Lung (tissue), 12 donors: Measurements from ENCODE around the gene MRPS6. TPM values are rescaled to one million over a fixed set of nuclear protein-coding genes. Genes with fewer than 3 reads are reported as not detected.

ENCODE experiments used
- ATAC-seq: fragments of 200-7000 bp; cut with Tn5 transposase; one replicate; pipeline ENCODE4 v1.9.1; 2020; ENCODE audit warnings: moderate number of reproducible peaks; ENCODE audit not compliant: insufficient read depth, low FRiP score
- DNase-seq, 3 donors: peaks; one replicate each; pipeline ENCODE4 v3.0.0-alpha.2; 2013 to 2017
- H3K27ac ChIP-seq, 2 donors: one replicate each; pipeline ENCODE4 v1.5.1; 2013; ENCODE audit warnings: mild to moderate bottlenecking in 2 of 2, moderate library complexity in 2 of 2, control low read depth in 1 of 2, inconsistent platforms in 1 of 2, low read depth in 1 of 2, low read length in 1 of 2
- H3K27me3 ChIP-seq, 3 donors: one replicate each; pipeline ENCODE4 v1.5.1; 2013; ENCODE audit warnings: low read length in 2 of 3; ENCODE audit not compliant: control insufficient read depth in 3 of 3, insufficient read depth in 3 of 3
- H3K36me3 ChIP-seq, 4 donors: one replicate each; pipeline ENCODE4 v1.5.1; 2013; ENCODE audit warnings: low read length in 4 of 4, mild to moderate bottlenecking in 1 of 4, moderate library complexity in 1 of 4; ENCODE audit not compliant: control insufficient read depth in 4 of 4, insufficient read depth in 4 of 4
- H3K4me1 ChIP-seq, 5 donors: one replicate each; pipeline ENCODE4 v1.5.1; 2013; ENCODE audit warnings: low read length in 5 of 5, mild to moderate bottlenecking in 2 of 5, moderate library complexity in 1 of 5; ENCODE audit not compliant: control insufficient read depth in 5 of 5, insufficient read depth in 5 of 5
- H3K4me3 ChIP-seq: one replicate; pipeline ENCODE4 v1.5.1; 2013; ENCODE audit warnings: mild to moderate bottlenecking, control low read depth, moderate library complexity
- H3K9ac ChIP-seq, 2 donors: one replicate each; pipeline ENCODE4 v1.5.1; 2013; ENCODE audit warnings: low read length in 2 of 2, control low read depth in 1 of 2; ENCODE audit not compliant: insufficient read depth in 1 of 2
- H3K9me3 ChIP-seq, 4 donors: one replicate each; pipeline ENCODE4 v1.5.1; 2013; ENCODE audit warnings: low read length in 3 of 4, mild to moderate bottlenecking in 1 of 4, moderate library complexity in 1 of 4; ENCODE audit not compliant: control insufficient read depth in 4 of 4, insufficient read depth in 3 of 4
- WGBS, 2 donors: extraction: QIAGEN DNeasy Blood & Tissue Kit; methylation state at CpG; one replicate each; pipeline ENCODE4 v1.1.7; 2013; 5-methylcytosine and 5-hydroxymethylcytosine counted together
- polyA plus RNA-seq, 2 donors: library from polyadenylated mRNA; stranded (reverse); fragments of 200-250 nt; gene quantifications; one replicate each; pipeline ENCODE4 v1.2.1, GENCODE V29; 2013
- total RNA-seq, 2 donors: library from RNA; depleted of rRNA in 1 of 2; stranded (reverse); fragments of >200 nt in 1 of 2; gene quantifications; one replicate each; pipeline ENCODE4 v1.2.1, GENCODE V29; 2014 to 2021
- TF ChIP-seq, protein P1 (sequence below): IDR thresholded peaks from 2 replicates; pipeline ENCODE4 v1.5.1; 2012; ENCODE audit warnings: mild to moderate bottlenecking; ENCODE audit errors: control extremely low read depth, extremely low read depth
- donor health status: control.
- donor health status: control.
- donor health status: Bipolar disorder and iron deficiency.
- donor health status: healthy.
- donor health status: DM: yes; HTN: yes; CAD: no.

Gene MRPS6
- total and polyA plus RNA-seq, 4 donors, result 28.4 to 73.9 (median 37.1) TPM

DNA sequence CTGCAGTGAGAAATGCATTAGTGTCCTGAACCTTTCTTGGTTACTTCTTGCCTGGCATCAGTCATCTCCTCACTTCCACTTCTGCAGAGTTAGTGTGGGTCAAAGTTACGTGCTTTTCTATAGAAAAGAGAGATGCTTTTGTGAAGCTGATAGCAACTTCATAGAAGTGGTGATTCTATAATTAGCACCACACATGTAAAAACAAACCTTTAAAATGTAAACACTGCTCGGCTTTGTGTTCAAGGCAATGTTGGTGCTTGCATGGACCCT lies 57.3 kb downstream of the MRPS6 start:
- DNase-seq (no peak), ATAC-seq (no peak)
- Histone ChIP-seq H3K27ac (peak overlapping the region in 1 of 2 donors; percentile 27), H3K4me1 (peaks cover 12 to 32% (median 23%) of the 10 kb centered on the region in 5 donors), H3K9me3 (peaks cover 0 to 3% (median 1%) of the 10 kb centered on the region in 4 donors), H3K9ac (no peak overlapping the region), H3K27me3 (no peaks in the 10 kb centered on the region), H3K4me3 (no peak overlapping the region), H3K36me3 (peaks cover under 1 to 8% (median 6%) of the 10 kb centered on the region in 4 donors)
- TF ChIP-seq, protein P1, sequence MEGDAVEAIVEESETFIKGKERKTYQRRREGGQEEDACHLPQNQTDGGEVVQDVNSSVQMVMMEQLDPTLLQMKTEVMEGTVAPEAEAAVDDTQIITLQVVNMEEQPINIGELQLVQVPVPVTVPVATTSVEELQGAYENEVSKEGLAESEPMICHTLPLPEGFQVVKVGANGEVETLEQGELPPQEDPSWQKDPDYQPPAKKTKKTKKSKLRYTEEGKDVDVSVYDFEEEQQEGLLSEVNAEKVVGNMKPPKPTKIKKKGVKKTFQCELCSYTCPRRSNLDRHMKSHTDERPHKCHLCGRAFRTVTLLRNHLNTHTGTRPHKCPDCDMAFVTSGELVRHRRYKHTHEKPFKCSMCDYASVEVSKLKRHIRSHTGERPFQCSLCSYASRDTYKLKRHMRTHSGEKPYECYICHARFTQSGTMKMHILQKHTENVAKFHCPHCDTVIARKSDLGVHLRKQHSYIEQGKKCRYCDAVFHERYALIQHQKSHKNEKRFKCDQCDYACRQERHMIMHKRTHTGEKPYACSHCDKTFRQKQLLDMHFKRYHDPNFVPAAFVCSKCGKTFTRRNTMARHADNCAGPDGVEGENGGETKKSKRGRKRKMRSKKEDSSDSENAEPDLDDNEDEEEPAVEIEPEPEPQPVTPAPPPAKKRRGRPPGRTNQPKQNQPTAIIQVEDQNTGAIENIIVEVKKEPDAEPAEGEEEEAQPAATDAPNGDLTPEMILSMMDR, result no peak
- WGBS, 2 donors, result 67 to 84% methylated on average over 2 of the region's 2 CpGs

DNA sequence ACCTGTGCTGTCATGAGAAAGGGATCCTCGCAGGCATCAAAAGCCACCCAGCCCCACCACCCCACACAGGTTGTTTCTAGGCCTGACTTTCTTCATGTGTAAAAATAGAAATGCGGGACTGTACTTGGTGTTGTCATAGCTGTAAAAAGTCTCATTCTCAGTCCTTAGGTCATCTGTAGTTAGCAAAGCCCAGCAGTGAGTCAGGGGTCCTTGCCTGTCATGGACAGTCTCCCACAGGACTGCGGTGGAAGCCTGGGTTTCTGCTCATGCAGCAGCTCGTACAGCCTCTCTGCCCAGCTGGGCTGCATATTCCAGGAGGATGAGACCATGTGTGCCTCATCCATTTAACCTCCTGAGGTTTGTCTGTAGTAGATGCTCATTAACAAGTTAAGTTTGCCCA lies 58.2 kb downstream of the MRPS6 start:
- WGBS, 2 donors, result 97% methylated on average over 4 of the region's 4 CpGs
- TF ChIP-seq, protein P1, result no peak
- ATAC-seq (no peak), DNase-seq (no peak)
- H3K4me1 ChIP-seq, result peaks cover 12 to 32% (median 23%) of the 10 kb centered on the region in 5 donors
- H3K4me3 ChIP-seq, result no peak overlapping the region
- no peak overlapping the region for H3K9ac ChIP-seq
- H3K9me3 ChIP-seq, result peaks cover 0 to 3% (median 1%) of the 10 kb centered on the region in 4 donors
- H3K27ac ChIP-seq, result peak overlapping the region; percentile 35
- H3K27me3 ChIP-seq, result no peaks in the 10 kb centered on the region
- H3K36me3 ChIP-seq, result peaks cover 0 to 2% (median 0%) of the 10 kb centered on the region in 4 donors

DNA sequence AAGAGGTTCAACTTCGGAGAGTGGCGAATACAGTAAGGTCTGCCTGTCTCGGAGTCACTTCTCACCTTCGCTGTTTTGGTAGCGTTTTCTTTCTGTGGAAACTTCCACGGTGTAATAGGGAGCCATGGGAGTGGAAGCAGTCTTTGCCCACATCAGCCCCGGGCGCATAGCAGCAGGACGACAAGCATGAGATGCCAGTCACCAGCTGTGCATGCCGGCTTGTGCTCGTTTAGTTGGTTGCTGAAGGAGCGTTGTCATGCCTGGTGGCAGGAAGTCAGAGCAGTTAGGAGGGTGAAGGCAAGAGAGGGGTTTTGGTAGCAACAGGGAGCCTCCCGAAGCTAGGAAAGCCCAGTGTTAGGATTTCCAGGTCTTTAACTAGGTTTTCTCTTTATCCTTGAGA lies 58.8 kb downstream of the MRPS6 start:
- Histone ChIP-seq H3K27me3 (no peaks in the 10 kb centered on the region), H3K9me3 (peaks cover 0 to 3% (median 1%) of the 10 kb centered on the region in 4 donors), H3K4me1 (peaks cover 12 to 28% (median 23%) of the 10 kb centered on the region in 5 donors), H3K27ac (peak overlapping the region in 1 of 2 donors; percentile 35), H3K4me3 (no peak overlapping the region), H3K9ac (no peak overlapping the region), H3K36me3 (peaks cover 0 to 2% (median 0%) of the 10 kb centered on the region in 4 donors)
- ATAC-seq (no peak), DNase-seq (no peak)
- WGBS, 2 donors, result 82 to 88% methylated on average over 13 of the region's 13 CpGs
- TF ChIP-seq, protein P1, result no peak

DNA sequence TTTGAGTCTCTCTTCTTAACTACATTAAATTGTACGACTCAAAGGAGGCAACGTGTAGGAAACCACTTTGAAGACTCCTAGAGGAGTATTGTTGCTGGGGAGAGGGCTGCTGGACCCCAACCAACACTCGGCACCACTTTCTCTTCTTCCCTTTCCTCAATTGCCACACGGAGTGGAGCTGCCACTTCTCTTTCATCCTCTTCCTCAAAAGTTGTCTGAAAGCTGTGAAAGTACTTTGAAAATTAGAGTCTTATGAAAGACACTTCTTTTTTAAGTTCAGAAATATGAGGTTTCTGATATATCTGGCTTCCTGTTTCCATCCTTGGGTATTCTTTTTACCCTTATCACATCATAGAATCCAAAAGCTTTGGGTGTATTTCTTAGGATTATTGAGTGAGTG lies 59.5 kb downstream of the MRPS6 start:
- no peak overlapping the region for H3K9ac ChIP-seq
- WGBS, 2 donors, result 41 to 66% methylated on average over 4 of the region's 4 CpGs
- TF ChIP-seq, protein P1, result no peak
- H3K9me3 ChIP-seq, result peaks cover 0 to 3% (median 1%) of the 10 kb centered on the region in 4 donors
- H3K27me3 ChIP-seq, result no peaks in the 10 kb centered on the region
- H3K27ac ChIP-seq, result no peak overlapping the region
- H3K4me1 ChIP-seq, result peaks cover 10 to 28% (median 23%) of the 10 kb centered on the region in 5 donors
- H3K4me3 ChIP-seq, result no peak overlapping the region
- peaks cover 0 to 2% (median 0%) of the 10 kb centered on the region in 4 donors for H3K36me3 ChIP-seq
- ATAC-seq, result no peak
- DNase-seq, result no peak
